ENCODE results near the gene SLMAP. TPM values are rescaled to one million over a fixed set of nuclear protein-coding genes. Genes with fewer than 3 reads are reported as not detected.

SLMAP gene
- total RNA-seq, 4 donors from 2014 or later, result 49.5 to 56.0 (median 51.0) TPM

DNA sequence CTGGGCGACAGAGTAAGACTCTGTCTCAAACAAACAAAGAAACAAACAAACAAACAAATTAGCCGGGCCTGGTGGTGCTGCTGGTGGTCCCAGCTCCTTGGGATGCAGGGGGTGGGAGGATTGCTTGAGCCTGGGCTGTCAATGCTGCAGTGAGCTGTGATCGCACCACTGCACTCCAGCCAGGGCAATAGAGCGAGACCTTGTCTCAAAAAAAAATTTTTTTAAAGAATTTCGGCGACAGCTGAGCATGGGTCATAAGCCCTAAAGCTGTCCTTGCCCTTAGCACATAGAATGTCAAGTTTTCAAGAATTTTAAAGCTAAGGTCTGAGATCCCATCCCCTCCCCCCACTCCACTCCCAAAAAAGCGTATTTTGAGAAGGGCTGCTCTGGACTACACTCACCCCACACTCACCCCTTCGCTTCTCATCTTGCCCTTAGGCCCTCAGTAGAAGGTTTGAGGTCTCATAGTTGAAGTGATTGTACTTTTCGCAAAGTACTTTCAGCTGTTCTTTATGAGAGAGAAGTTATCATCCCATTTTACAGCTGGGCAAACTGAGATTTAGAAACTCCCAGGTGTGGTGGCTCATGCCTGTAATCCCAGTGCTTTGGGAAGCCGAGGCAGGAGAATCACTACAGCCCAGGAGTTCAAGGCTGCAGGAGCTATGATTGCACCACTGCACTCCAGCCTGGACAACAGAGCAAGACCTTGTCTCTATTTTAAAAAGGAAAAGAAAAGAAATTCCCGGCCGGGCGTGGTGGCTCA is 217.8 kb downstream of the SLMAP start:
- no peak overlapping the region for H3K4me3 ChIP-seq (ENCODE audit: low read depth, poor library complexity, severe bottlenecking)
- 95 to 96% methylated on average over 13 of the region's 13 CpGs for WGBS, 2 donors
- intact Hi-C loops (cut with DNase I; ENCODE audit: low total_unique reads), result no loop called here
- TF ChIP-seq CTCF (IDR thresholded peaks at IDR 0.05) (no peak), POLR2A (IDR thresholded peaks at IDR 0.05) (no peak)
- DNase-seq (ENCODE audit: low spot score in 2 of 2), result no peak

GRCh38 chr3:57974796-57975388 is 218.8 kb downstream of the SLMAP start:
- H3K4me3 ChIP-seq (ENCODE audit: low read depth, poor library complexity, severe bottlenecking), result no peak overlapping the region
- no peak for DNase-seq (ENCODE audit: low spot score in 2 of 2)
- intact Hi-C loops (cut with DNase I; ENCODE audit: low total_unique reads), result no loop called here
- WGBS, 2 donors, result 59 to 67% methylated on average over 6 of the region's 6 CpGs
- TF ChIP-seq CTCF (IDR thresholded peaks at IDR 0.05) (peak in 1 of 3 donors; percentile 38), POLR2A (IDR thresholded peaks at IDR 0.05) (no peak)

GRCh38 chr3:57977818-57978235 is 221.7 kb downstream of the SLMAP start:
- WGBS, 2 donors, result 42 to 44% methylated on average over 4 of the region's 4 CpGs
- no peak overlapping the region for H3K4me3 ChIP-seq (ENCODE audit: low read depth, poor library complexity, severe bottlenecking)
- TF ChIP-seq POLR2A (IDR thresholded peaks at IDR 0.05) (no peak), CTCF (IDR thresholded peaks at IDR 0.05) (no peak)
- DNase-seq (ENCODE audit: low spot score in 2 of 2), result no peak
- intact Hi-C loops (cut with DNase I; ENCODE audit: low total_unique reads), result no loop called here

- 73 to 79% methylated on average over 8 of the region's 8 CpGs for WGBS, 2 donors
- intact Hi-C loops (cut with DNase I; ENCODE audit: low total_unique reads), result no loop called here
- H3K4me3 ChIP-seq (ENCODE audit: low read depth, poor library complexity, severe bottlenecking), result no peak overlapping the region
- DNase-seq (ENCODE audit: low spot score in 2 of 2), result no peak
- TF ChIP-seq POLR2A (IDR thresholded peaks at IDR 0.05), result no peak
- TF ChIP-seq CTCF (IDR thresholded peaks at IDR 0.05), result no peak
These were observed 222.2 kb downstream of the SLMAP start for GRCh38 chr3:57978316-57978715.

Other genes starting within 250 kb of the SLMAP start
- gene DNAH12, start 212.0 kb upstream of the SLMAP start, total RNA-seq, result under 1 TPM in 2 of 4 donors, not detected in 2; under 0.01 to 0.03 TPM
- 10 to 100 TPM; 17.4 to 26.6 (median 22.1) TPM for gene PDE12, start 200.0 kb upstream of the SLMAP start, total RNA-seq
- 10 to 100 TPM; 39.5 to 61.6 (median 59.2) TPM for gene ARF4, start 159.0 kb upstream of the SLMAP start, total RNA-seq
- gene DENND6A, start 63.2 kb upstream of the SLMAP start, total RNA-seq, result 10 to 100 TPM; 16.1 to 38.2 (median 24.7) TPM

Data from lower leg skin (tissue), 4 donors.